ENCODE data around the gene POLR1A.

Gene POLR1A

DNA sequence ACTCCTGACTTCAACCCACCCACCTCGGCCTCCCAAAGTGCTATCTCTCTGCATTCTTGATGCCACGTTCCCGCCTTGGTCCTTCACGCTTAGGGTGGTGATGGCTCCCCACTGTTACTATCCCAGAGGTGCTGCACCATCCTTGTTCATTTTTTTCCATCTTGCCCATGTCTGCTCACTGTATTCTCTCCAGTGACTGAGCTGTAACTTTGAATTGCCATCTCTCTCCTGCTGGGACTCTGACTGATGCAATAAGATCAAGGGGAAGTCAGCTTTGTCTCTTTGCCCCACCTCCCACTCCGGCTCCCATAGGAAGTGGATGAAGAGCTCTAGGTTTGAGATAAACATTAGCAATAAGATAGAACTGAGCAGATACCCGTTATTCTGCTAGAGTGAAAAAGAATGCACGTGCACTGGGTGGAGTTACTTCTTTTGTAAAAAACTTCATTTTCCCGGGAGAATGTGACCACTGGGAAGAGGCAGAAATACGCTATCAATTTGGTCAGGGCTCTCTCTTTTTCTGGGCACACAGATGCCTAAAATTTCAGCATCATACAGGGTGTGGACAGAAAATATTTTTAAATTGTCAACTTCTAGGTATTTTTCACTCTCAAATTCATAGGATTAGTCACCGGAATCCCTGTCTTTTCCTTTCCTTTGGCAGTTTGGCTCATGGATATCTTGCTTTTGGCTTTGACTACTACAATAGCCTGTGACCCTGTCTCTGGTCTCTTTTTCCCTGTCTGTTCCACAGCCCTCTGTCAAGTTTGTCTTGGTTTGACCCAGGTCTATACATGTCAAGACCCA is 105.4 kb downstream of the POLR1A start:
- H3K36me3 ChIP-seq (ENCODE audit: insufficient read depth, low read length): no peaks in the 10 kb centered on the region
- H3K9ac ChIP-seq (ENCODE audit: low read depth, low read length, poor library complexity, severe bottlenecking): peak overlapping the region; percentile 34
- no peaks in the 10 kb centered on the region for H4K20me1 ChIP-seq (ENCODE audit: insufficient read depth, low read length, poor library complexity, severe bottlenecking)
- TF ChIP-seq EZH2phosphoT487 (IDR thresholded peaks at IDR 0.05; ENCODE audit: borderline replicate concordance): no peak
- TF ChIP-seq, protein P1, sequence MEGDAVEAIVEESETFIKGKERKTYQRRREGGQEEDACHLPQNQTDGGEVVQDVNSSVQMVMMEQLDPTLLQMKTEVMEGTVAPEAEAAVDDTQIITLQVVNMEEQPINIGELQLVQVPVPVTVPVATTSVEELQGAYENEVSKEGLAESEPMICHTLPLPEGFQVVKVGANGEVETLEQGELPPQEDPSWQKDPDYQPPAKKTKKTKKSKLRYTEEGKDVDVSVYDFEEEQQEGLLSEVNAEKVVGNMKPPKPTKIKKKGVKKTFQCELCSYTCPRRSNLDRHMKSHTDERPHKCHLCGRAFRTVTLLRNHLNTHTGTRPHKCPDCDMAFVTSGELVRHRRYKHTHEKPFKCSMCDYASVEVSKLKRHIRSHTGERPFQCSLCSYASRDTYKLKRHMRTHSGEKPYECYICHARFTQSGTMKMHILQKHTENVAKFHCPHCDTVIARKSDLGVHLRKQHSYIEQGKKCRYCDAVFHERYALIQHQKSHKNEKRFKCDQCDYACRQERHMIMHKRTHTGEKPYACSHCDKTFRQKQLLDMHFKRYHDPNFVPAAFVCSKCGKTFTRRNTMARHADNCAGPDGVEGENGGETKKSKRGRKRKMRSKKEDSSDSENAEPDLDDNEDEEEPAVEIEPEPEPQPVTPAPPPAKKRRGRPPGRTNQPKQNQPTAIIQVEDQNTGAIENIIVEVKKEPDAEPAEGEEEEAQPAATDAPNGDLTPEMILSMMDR (conservative IDR thresholded peaks at IDR 0.05; ENCODE audit: low read length): no peak
- no peaks in the 10 kb centered on the region for H3F3A ChIP-seq (ENCODE audit: low read depth)
- H3K9me2 ChIP-seq (replicated peaks; ENCODE audit: low read depth, low read length): no peaks in the 10 kb centered on the region
- peak overlapping the region; percentile 29 for H3K4me2 ChIP-seq (ENCODE audit: low read depth, low read length, poor library complexity, severe bottlenecking)
- H3K9me3 ChIP-seq (ENCODE audit: insufficient read depth, low read depth, low read length): no peaks in the 10 kb centered on the region; the same call in 1 of the 2 replicates
- H2AFZ ChIP-seq (ENCODE audit: low read length): no peak overlapping the region
- no peak overlapping the region for H3K4me3 ChIP-seq (ENCODE audit: low read length, poor library complexity, severe bottlenecking)
- H3K27me3 ChIP-seq (ENCODE audit: insufficient read depth, low read length, poor library complexity, severe bottlenecking): no peaks in the 10 kb centered on the region
- H3K4me1 ChIP-seq (ENCODE audit: insufficient read depth, low read length, poor library complexity, severe bottlenecking): peaks cover 66% of the 10 kb centered on the region
- H3K79me2 ChIP-seq (ENCODE audit: insufficient read depth, low read length): no peaks in the 10 kb centered on the region

DNA sequence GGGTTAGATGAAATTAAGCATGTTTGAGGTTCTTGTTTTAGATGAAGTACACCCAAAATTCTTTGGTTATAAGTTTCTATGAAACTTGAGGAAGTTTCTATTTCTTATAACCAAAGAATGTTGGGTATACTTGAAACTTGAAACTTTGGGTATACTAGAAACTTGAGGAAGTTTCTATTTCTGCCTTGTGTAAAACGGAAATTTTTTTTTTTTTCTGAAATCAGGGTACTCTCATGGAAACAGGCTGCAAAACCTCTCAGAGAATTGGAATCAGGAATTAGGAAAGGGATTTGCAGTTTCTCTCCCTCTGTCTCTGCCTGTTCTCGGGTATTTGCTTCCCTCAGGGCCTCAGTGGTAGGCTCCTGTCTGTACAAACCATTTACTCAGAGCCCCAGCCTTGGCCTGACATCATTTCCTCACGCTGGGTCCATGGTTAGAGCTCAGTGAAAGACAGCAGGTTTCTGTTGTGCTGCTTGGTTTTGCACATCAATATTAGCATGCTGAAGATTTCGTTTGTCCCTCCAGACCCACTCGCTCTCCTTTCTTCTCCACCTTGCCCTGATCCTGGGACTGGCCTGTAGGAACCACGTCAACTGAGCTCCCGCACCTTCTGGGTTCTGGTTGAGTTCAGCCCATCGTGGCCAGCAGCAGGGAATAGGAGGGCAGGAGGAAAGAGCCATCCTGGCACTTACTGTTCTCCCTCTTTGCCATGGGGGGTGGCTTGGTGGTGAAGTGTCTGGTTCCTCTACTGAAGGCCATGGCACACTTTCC is 106.4 kb downstream of the POLR1A start:
- Histone ChIP-seq H3K9me3 (ENCODE audit: insufficient read depth, low read depth, low read length) (no peaks in the 10 kb centered on the region), H3K36me3 (ENCODE audit: insufficient read depth, low read length) (no peaks in the 10 kb centered on the region), H3K79me2 (ENCODE audit: insufficient read depth, low read length) (no peaks in the 10 kb centered on the region), H3K9me2 (replicated peaks; ENCODE audit: low read depth, low read length) (no peaks in the 10 kb centered on the region), H4K20me1 (ENCODE audit: insufficient read depth, low read length, poor library complexity, severe bottlenecking) (no peaks in the 10 kb centered on the region), H3K4me3 (ENCODE audit: low read length, poor library complexity, severe bottlenecking) (no peak overlapping the region), H3K4me2 (ENCODE audit: low read depth, low read length, poor library complexity, severe bottlenecking) (peak overlapping the region; percentile 26), H3F3A (ENCODE audit: low read depth) (peaks cover 6% of the 10 kb centered on the region; the same call in 1 of the 2 replicates), H3K9ac (ENCODE audit: low read depth, low read length, poor library complexity, severe bottlenecking) (peak overlapping the region; percentile 28), H2AFZ (ENCODE audit: low read length) (peak overlapping the region; percentile 84), H3K27me3 (ENCODE audit: insufficient read depth, low read length, poor library complexity, severe bottlenecking) (no peaks in the 10 kb centered on the region), H3K4me1 (ENCODE audit: insufficient read depth, low read length, poor library complexity, severe bottlenecking) (peaks cover 72% of the 10 kb centered on the region)
- TF ChIP-seq EZH2phosphoT487 (IDR thresholded peaks at IDR 0.05; ENCODE audit: borderline replicate concordance): no peak
- TF ChIP-seq, protein P1 (conservative IDR thresholded peaks at IDR 0.05; ENCODE audit: low read length): no peak

DNA sequence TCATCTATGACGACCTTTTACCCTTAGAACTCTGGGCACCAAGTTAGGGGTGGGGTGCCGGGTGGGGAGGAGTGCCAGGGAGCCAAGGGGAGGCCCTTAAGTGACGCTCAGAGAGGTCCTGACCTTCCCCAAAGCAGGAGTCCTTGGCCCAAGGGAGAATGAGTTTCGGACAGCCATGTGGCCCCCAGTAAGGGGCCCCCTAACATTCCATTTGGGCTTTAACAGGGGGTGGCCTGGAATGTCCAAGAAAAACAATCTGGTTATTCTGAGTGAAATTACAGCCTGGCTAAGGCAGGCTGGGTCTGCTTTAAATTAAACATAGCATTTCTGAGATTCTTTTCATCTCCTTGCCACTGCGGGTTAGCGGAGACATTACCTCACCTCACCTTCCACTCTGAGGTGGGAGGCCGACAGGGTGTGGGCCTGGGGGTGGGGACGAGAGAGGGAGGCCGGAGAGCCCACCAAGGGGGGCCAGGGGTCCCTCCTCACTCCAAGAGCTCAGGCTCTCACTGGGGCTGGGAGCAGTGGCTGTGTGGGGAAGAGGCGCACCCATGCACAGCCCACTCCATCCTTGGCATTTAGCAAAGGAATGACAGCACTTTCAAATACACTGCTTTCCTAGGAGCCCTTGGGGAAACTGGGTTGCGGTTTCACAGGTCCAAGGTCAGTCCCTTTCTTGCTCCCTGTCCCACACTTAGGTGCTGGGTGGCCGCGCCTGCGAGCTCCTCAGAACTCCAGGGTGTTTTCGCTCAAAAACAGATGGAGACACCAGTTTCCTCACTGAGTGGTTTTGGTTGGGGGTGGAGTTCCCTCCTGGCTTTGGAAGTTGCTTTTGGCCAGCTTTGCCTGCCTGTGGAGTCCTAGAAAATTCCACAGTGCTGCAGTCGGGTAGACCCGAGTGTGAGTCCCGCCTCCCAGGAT is 107.4 kb downstream of the POLR1A start:
- TF ChIP-seq, protein P1 (conservative IDR thresholded peaks at IDR 0.05; ENCODE audit: low read length): no peak
- no peak for TF ChIP-seq EZH2phosphoT487 (IDR thresholded peaks at IDR 0.05; ENCODE audit: borderline replicate concordance)
- Histone ChIP-seq H3K9ac (ENCODE audit: low read depth, low read length, poor library complexity, severe bottlenecking) (peak overlapping the region; percentile 28), H2AFZ (ENCODE audit: low read length) (peak overlapping the region; percentile 84), H3K9me3 (ENCODE audit: insufficient read depth, low read depth, low read length) (no peaks in the 10 kb centered on the region), H4K20me1 (ENCODE audit: insufficient read depth, low read length, poor library complexity, severe bottlenecking) (no peaks in the 10 kb centered on the region), H3K4me1 (ENCODE audit: insufficient read depth, low read length, poor library complexity, severe bottlenecking) (peaks cover 70% of the 10 kb centered on the region), H3F3A (ENCODE audit: low read depth) (peaks cover 8% of the 10 kb centered on the region; the same call in 1 of the 2 replicates), H3K36me3 (ENCODE audit: insufficient read depth, low read length) (no peaks in the 10 kb centered on the region), H3K27me3 (ENCODE audit: insufficient read depth, low read length, poor library complexity, severe bottlenecking) (no peaks in the 10 kb centered on the region), H3K79me2 (ENCODE audit: insufficient read depth, low read length) (no peaks in the 10 kb centered on the region), H3K4me2 (ENCODE audit: low read depth, low read length, poor library complexity, severe bottlenecking) (peak overlapping the region; percentile 26), H3K4me3 (ENCODE audit: low read length, poor library complexity, severe bottlenecking) (no peak overlapping the region), H3K9me2 (replicated peaks; ENCODE audit: low read depth, low read length) (no peaks in the 10 kb centered on the region)

Data from Loucy (cell line).